Aorta (tissue), 5 donors: ENCODE measurements around the gene PRXL2A. TPM values are rescaled to one million over a fixed set of nuclear protein-coding genes. Genes with fewer than 3 reads are reported as not detected.

Experiments used
- ATAC-seq: fragments of 200-7000 bp; cut with Tn5 transposase; one replicate; pipeline ENCODE4 v1.9.1; 2022; ENCODE audit warnings: moderate library complexity; ENCODE audit not compliant: low FRiP score
- DNase-seq, 2 donors: peaks; one replicate each; pipeline ENCODE4 v3.0.0-alpha.2; 2020
- H3K27ac ChIP-seq, 2 donors: one replicate each; pipeline ENCODE4 v1.5.1; 2013; ENCODE audit warnings: low read length in 2 of 2, mild to moderate bottlenecking in 2 of 2, moderate library complexity in 2 of 2, control low read depth in 1 of 2, inconsistent platforms in 1 of 2, low read depth in 1 of 2
- H3K27me3 ChIP-seq, 2 donors: one replicate each; pipeline ENCODE4 v1.6.1; 2013; ENCODE audit warnings: control low read depth in 1 of 2, low read length in 1 of 2, mild to moderate bottlenecking in 1 of 2, moderate library complexity in 1 of 2; ENCODE audit not compliant: insufficient read depth in 2 of 2, control insufficient read depth in 1 of 2
- H3K36me3 ChIP-seq, 2 donors: one replicate each; pipeline ENCODE4 v1.6.1; 2013; ENCODE audit warnings: control low read depth in 1 of 2, low read length in 1 of 2, mild to moderate bottlenecking in 1 of 2; ENCODE audit not compliant: insufficient read depth in 2 of 2, control insufficient read depth in 1 of 2
- H3K4me1 ChIP-seq, 2 donors: one replicate each; pipeline ENCODE4 v1.6.1; 2013; ENCODE audit warnings: low read length in 2 of 2, control low read depth in 1 of 2, mild to moderate bottlenecking in 1 of 2, moderate library complexity in 1 of 2; ENCODE audit not compliant: insufficient read depth in 2 of 2, control insufficient read depth in 1 of 2
- H3K4me3 ChIP-seq, 2 donors: one replicate each; pipeline ENCODE4 v1.5.1; 2013; ENCODE audit warnings: low read length in 2 of 2, control low read depth in 1 of 2, mild to moderate bottlenecking in 1 of 2
- H3K9me3 ChIP-seq: one replicate; pipeline ENCODE4 v1.6.1; 2013; ENCODE audit warnings: mild to moderate bottlenecking, low read length; ENCODE audit not compliant: control insufficient read depth
- WGBS, 2 donors: extraction: QIAGEN DNeasy Blood & Tissue Kit; methylation state at CpG; one replicate each; pipeline ENCODE4 v1.1.7; 2013; 5-methylcytosine and 5-hydroxymethylcytosine counted together
- intact Hi-C, 2 donors: fragments of 100-400 bp; cut with DNase I; formaldehyde crosslinking; loops; one replicate each; pipeline versions ENCODE4 v1.14.2 to v1.15.0; 2022
- polyA plus RNA-seq, 2 donors: library from polyadenylated mRNA; stranded (reverse); fragments of 200-250 nt; gene quantifications; one replicate each; pipeline ENCODE4 v1.2.3, GENCODE V29; 2013
- total RNA-seq, 2 donors: library from RNA; stranded (reverse); fragmentation: NEBNext Ultra II Directional; extraction: Animal tissue kit (Norgen Biotek cat#: 25700); gene quantifications; one replicate each; pipeline ENCODE4 v1.2.1, GENCODE V29; 2021
- donor health status: healthy with polysubstance abuse.
- donor health status: Bipolar disorder and iron deficiency.
- donor health status: DM: no; HTN: no; CAD: no.
- donor health status: DM: no; HTN: no; CAD: no.
- donor health status: DM: yes; HTN: yes; CAD: no.

The PRXL2A gene
- total and polyA plus RNA-seq, 4 donors: 15.6 to 43.1 (median 36.0) TPM

DNA sequence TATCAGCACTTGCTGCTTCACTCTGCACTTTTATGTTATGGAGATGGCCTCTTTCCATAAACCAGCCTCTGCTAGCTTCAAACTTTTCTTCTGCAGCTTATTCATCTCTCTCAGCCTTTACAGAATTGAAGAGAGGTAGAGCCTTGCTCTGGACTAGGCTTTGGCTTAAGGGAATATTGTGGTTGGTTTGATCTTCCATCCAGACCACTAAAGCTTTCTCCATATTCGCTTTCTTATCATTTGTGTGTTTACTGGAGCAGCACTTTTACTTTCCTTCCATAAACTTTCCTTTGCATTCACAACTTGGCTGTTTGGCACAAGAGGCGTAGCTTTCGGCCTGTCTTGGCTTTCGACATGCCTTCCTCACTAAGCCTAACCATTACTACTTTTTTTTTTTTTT is 28.2 kb upstream of the PRXL2A start:
- intact Hi-C loops: no loop called here
- H3K4me3 ChIP-seq: no peak overlapping the region
- no peaks in the 10 kb centered on the region for H3K4me1 ChIP-seq
- H3K27me3 ChIP-seq: no peaks in the 10 kb centered on the region
- H3K9me3 ChIP-seq: no peaks in the 10 kb centered on the region
- no peaks in the 10 kb centered on the region for H3K36me3 ChIP-seq
- WGBS, 2 donors: 75 to 85% methylated on average over 4 of the region's 4 CpGs
- no peak for ATAC-seq
- no peak for DNase-seq
- H3K27ac ChIP-seq: no peak overlapping the region

DNA sequence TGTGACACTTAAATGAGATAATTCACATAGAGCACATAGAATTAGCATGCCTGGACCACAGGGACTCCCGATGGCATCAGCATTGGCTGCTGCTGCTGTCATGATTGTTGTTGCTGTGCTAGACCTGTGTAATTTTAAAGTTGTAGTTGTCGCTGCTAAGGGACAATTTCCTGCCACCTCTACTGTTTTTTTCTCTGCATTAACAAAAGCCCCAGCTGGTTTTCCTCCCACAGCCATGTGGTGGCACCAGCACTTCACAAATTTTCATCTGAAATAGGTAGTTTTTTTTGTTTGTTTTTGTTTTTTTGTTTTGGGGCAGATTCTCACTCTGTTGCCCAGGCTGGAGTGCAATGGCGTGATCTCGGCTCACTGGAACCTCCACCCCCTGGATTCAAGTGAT is 25.4 kb upstream of the PRXL2A start:
- H3K36me3 ChIP-seq: no peaks in the 10 kb centered on the region
- H3K4me1 ChIP-seq: no peaks in the 10 kb centered on the region
- WGBS, 2 donors: 13 to 20% methylated on average over 4 of the region's 4 CpGs
- H3K9me3 ChIP-seq: no peaks in the 10 kb centered on the region
- ATAC-seq: no peak
- DNase-seq: no peak
- no peak overlapping the region for H3K4me3 ChIP-seq
- no peak overlapping the region for H3K27ac ChIP-seq
- intact Hi-C loops: loop anchor here in 1 of 2 donors (2.0 kb wide), 2 partner anchors 62 to 124 kb away; no protein-coding TSS in a partner anchor
- H3K27me3 ChIP-seq: no peaks in the 10 kb centered on the region

DNA sequence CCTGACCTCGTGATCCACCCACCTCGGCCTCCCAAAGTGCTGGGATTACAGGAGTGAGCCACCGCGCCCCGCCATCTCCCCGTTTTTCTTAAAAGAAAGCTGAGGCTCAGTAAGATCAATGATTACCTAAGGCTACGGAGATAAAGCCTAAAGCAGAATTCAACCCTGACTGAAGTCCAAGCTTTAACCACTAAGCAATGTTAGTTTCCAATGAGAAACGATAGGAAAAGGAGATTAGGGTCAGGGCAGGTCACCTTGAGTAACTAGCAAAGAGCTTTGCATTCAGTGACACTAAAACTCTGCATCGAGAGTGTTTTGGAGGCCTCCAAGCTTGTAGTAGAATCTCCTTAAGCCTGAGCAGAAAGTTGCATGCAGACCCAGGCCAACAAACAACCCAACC is 17.6 kb upstream of the PRXL2A start:
- H3K27ac ChIP-seq: no peak overlapping the region
- ATAC-seq (no peak), DNase-seq (no peak)
- H3K4me3 ChIP-seq: no peak overlapping the region
- H3K36me3 ChIP-seq: no peaks in the 10 kb centered on the region
- intact Hi-C loops: no loop called here
- H3K9me3 ChIP-seq: no peaks in the 10 kb centered on the region
- WGBS, 2 donors: 84 to 96% methylated on average over 9 of the region's 9 CpGs
- no peaks in the 10 kb centered on the region for H3K27me3 ChIP-seq
- H3K4me1 ChIP-seq: peaks cover 3 to 5% of the 10 kb centered on the region in 2 donors

DNA sequence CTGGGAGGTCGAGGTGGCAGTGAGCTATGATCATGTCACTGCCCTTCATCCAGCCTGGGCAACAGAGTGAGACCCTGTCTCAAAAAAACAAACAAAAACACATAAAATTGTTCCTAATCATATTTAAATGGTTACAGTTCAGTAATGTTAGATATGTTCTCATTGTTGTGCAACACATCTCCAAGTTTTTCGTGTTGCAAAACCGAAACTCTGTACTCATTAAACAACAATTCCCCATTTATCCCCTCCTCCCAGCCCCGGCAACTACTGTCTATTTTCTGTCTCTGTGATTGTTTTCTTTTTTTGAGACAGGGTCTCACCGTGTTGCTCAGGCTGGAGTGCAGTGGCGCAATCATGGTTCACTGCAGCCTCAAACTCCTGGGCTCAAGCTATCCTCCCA is 16.1 kb upstream of the PRXL2A start:
- no peaks in the 10 kb centered on the region for H3K27me3 ChIP-seq
- H3K9me3 ChIP-seq: no peaks in the 10 kb centered on the region
- peaks cover 3 to 5% of the 10 kb centered on the region in 2 donors for H3K4me1 ChIP-seq
- ATAC-seq (no peak), DNase-seq (no peak)
- no peak overlapping the region for H3K4me3 ChIP-seq
- H3K36me3 ChIP-seq: no peaks in the 10 kb centered on the region
- no peak overlapping the region for H3K27ac ChIP-seq
- 86 to 91% methylated on average over 6 of the region's 6 CpGs for WGBS, 2 donors
- intact Hi-C loops: no loop called here

DNA sequence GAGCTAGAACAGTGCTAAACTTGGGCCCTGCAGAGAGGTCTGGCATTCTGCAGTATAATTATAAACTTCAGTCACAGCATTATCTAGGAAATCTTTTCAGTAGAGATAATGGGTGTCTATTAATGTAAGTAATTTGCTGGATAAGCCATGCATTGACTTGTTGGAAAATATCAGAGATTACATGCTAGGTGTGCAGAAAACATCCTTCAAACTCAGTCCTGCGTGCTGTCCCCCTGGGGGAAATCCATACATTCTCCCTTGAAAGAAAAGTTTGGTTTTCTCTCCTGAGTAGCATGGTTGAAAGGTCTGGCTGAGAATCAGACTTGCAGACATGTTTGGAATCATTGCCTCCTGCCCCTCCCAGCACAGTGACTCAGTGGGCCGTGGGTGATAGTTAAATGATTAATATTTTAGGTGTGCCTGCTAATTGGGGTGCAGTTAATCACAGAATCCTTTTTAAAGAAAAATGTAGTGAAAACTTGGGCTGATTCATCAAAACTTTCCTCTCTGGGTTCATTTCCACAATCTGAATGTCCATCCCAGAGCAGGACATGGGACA is 13.9 kb upstream of the PRXL2A start:
- no peak for DNase-seq
- H3K4me1 ChIP-seq: no peaks in the 10 kb centered on the region
- no peaks in the 10 kb centered on the region for H3K27me3 ChIP-seq
- H3K9me3 ChIP-seq: no peaks in the 10 kb centered on the region
- no peak overlapping the region for H3K4me3 ChIP-seq
- 54 to 82% methylated on average over 2 of the region's 2 CpGs for WGBS, 2 donors
- no peak overlapping the region for H3K27ac ChIP-seq
- intact Hi-C loops: no loop called here
- ATAC-seq: no peak
- no peaks in the 10 kb centered on the region for H3K36me3 ChIP-seq

DNA sequence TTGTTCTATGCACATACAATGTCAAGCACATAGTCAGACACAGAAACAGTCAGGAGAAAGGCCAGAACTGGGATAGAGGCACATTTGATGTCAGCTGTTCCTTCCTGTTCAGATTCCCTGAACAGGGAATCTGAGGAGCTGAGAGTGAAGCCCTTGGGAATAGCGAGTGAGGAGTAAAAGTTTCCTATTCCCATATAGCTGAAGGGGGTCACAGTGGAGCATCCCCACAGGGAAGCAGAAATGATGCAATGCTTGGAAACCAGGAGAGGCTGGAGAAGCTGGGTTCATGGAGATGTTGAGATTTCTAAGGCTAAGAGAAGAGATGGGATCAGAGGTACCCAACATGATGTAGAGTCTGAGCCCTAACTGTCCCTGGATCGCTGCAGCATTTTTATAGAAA is 11.3 kb upstream of the PRXL2A start:
- Histone ChIP-seq H3K27ac (no peak overlapping the region), H3K9me3 (no peaks in the 10 kb centered on the region), H3K27me3 (no peaks in the 10 kb centered on the region), H3K36me3 (no peaks in the 10 kb centered on the region), H3K4me1 (no peaks in the 10 kb centered on the region), H3K4me3 (no peak overlapping the region)
- ATAC-seq (no peak), DNase-seq (no peak)
- intact Hi-C loops: no loop called here
- 89 to 95% methylated on average over 2 of the region's 2 CpGs for WGBS, 2 donors

DNA sequence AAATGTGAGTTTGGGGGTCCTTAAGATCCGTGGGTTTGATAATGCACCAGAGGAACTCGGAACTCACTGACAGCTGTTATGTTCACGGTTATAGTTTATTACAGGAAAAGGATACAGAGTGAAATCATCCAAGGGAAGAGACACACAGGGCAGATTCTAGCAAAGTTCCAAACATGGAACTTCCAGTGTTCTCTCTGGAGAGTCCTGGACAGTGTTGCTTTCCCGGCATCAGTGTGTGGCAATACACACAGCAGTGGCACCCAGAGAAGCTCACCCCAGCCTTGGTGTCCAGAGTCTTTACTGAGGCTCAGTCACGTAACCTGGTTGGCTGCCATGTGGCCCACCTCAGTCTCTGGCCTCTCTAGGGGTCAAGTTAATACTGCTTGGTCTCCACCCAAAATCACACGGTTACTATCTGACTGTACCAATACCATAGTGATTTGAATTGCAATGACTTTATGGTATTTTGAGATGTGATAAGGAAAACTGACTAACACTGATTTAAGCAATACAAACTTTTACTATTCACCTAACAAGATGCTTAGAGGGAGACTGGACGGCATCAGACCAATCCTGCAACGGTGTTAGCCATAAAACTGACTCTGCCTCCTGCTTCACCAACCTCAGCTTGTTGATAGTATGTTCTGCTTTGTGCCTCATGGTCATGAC is 8.1 kb upstream of the PRXL2A start:
- 72 to 74% methylated on average over 8 of the region's 8 CpGs for WGBS, 2 donors
- Histone ChIP-seq H3K4me3 (no peak overlapping the region), H3K27me3 (no peaks in the 10 kb centered on the region), H3K9me3 (no peaks in the 10 kb centered on the region), H3K4me1 (no peaks in the 10 kb centered on the region), H3K27ac (no peak overlapping the region), H3K36me3 (no peaks in the 10 kb centered on the region)
- DNase-seq: no peak
- ATAC-seq: no peak
- intact Hi-C loops: no loop called here

DNA sequence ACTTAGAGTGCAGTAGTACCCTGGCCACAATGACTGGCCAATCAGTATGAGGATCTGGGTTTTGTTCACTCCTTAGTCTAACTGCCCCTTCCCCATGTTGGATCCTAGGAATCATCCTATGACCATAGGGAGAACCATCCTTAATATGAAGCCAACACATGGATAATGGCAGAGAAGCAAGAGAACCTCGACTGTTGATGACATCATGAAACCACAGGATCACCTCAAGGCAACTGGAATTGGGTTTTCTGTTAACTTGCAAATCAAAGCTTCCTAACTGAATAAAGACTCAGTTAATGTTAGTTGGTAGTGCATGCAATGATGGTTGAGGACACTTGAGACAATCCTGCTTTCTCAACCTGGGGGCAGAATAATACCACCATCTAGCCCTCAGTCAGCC is 3.3 kb upstream of the PRXL2A start:
- Histone ChIP-seq H3K36me3 (no peaks in the 10 kb centered on the region), H3K4me3 (no peak overlapping the region), H3K9me3 (no peaks in the 10 kb centered on the region), H3K4me1 (no peaks in the 10 kb centered on the region), H3K27ac (no peak overlapping the region), H3K27me3 (no peaks in the 10 kb centered on the region)
- intact Hi-C loops: no loop called here
- 91 to 92% methylated on average over 1 of the region's 1 CpG for WGBS, 2 donors
- no peak for DNase-seq
- ATAC-seq: no peak

DNA sequence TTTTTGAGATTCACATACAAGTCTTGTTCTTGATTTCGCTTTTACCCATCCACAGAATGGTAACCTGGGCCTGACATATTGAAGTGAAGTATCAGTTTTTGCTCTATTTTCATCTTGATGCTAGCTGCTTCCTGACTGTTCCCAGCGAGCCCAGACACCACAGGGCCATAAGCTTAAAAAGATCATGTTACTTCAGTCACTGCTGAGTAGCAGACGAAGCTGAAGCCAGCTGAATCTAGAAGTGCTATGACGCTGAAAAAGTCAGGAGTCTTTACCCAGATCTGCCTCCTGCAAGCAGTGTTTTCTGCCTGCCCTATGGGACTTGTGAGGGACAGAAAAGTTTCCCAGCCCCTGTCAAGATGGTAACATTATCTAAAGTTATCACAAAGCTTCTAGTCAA is 2.7 kb upstream of the PRXL2A start:
- H3K36me3 ChIP-seq: no peaks in the 10 kb centered on the region
- intact Hi-C loops: no loop called here
- DNase-seq (no peak), ATAC-seq (no peak)
- WGBS, 2 donors: 69 to 78% methylated on average over 4 of the region's 4 CpGs
- no peaks in the 10 kb centered on the region for H3K4me1 ChIP-seq
- no peak overlapping the region for H3K27ac ChIP-seq
- no peaks in the 10 kb centered on the region for H3K27me3 ChIP-seq
- no peak overlapping the region for H3K4me3 ChIP-seq
- H3K9me3 ChIP-seq: no peaks in the 10 kb centered on the region
